ENCODE results near the gene GASK1A. TPM values are rescaled to one million over a fixed set of nuclear protein-coding genes. Genes with fewer than 3 reads are reported as not detected.

Gene GASK1A
- total RNA-seq, 1 donor from 2014 or later = 0.09 TPM

DNA sequence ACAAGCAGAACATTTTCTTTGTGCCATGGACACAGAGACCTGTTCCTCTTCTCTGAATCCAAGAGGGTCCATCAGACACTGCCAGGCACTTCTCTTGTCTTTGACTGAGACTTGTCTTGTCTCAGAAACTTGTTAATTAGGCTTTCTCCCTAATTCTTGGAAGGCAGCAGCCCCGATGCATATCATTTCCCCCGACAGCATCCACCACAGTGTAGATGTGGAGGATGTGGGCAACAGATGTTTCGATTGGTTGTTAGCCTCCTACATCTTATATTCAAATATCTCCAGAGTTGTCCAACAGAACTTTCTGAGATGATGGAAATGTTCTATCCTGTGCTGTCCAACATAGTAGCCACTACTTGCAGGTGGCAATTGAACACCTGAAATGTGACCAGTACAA, 15.5 kb downstream of the GASK1A start:
- H3K36me3 ChIP-seq (ENCODE audit: insufficient read depth, low read length) = no peaks in the 10 kb centered on the region
- no peaks in the 10 kb centered on the region for H3K36me3 Mint-ChIP-seq (ENCODE audit: low read depth, unreplicated experiment)
- H3K9ac ChIP-seq (ENCODE audit: low read length) = no peak overlapping the region
- peaks cover 8% of the 10 kb centered on the region for H3K4me1 Mint-ChIP-seq (ENCODE audit: low read depth, unreplicated experiment)
- no peaks in the 10 kb centered on the region for H4K20me1 ChIP-seq (ENCODE audit: insufficient read depth, low read length)
- peaks cover 4% of the 10 kb centered on the region for H3K27me3 Mint-ChIP-seq (ENCODE audit: low read depth, unreplicated experiment)
- no peak overlapping the region for H3K4me3 ChIP-seq (ENCODE audit: insufficient read depth, low read depth, low read length)
- TF ChIP-seq EZH2 (IDR thresholded peaks at IDR 0.05; ENCODE audit: insufficient read depth, low read length) = no peak
- TF ChIP-seq, protein P1, sequence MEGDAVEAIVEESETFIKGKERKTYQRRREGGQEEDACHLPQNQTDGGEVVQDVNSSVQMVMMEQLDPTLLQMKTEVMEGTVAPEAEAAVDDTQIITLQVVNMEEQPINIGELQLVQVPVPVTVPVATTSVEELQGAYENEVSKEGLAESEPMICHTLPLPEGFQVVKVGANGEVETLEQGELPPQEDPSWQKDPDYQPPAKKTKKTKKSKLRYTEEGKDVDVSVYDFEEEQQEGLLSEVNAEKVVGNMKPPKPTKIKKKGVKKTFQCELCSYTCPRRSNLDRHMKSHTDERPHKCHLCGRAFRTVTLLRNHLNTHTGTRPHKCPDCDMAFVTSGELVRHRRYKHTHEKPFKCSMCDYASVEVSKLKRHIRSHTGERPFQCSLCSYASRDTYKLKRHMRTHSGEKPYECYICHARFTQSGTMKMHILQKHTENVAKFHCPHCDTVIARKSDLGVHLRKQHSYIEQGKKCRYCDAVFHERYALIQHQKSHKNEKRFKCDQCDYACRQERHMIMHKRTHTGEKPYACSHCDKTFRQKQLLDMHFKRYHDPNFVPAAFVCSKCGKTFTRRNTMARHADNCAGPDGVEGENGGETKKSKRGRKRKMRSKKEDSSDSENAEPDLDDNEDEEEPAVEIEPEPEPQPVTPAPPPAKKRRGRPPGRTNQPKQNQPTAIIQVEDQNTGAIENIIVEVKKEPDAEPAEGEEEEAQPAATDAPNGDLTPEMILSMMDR (IDR thresholded peaks at IDR 0.05; ENCODE audit: insufficient read depth, low read depth, low read length) = no peak
- H3K27ac ChIP-seq (ENCODE audit: low read depth, low read length) = no peak overlapping the region
- H3K27me3 ChIP-seq (ENCODE audit: insufficient read depth, low read length) = peaks cover 2% of the 10 kb centered on the region
- no peak overlapping the region for H3K27ac Mint-ChIP-seq (ENCODE audit: unreplicated experiment)
- no peaks in the 10 kb centered on the region for H3K79me2 ChIP-seq (ENCODE audit: insufficient read depth, low read length)
- FAIRE-seq (no peak), DNase-seq (ENCODE audit: low read depth) (no peak)
- H3K4me1 ChIP-seq (ENCODE audit: insufficient read depth, low read length) = no peaks in the 10 kb centered on the region
- H3K9me3 ChIP-seq (ENCODE audit: insufficient read depth, low read depth, low read length) = no peaks in the 10 kb centered on the region
- no peaks in the 10 kb centered on the region for H3K9me3 Mint-ChIP-seq (ENCODE audit: unreplicated experiment)
- no peak overlapping the region for H3K4me2 ChIP-seq (ENCODE audit: low read length)
- H3K4me3 Mint-ChIP-seq (ENCODE audit: unreplicated experiment) = no peak overlapping the region
- H2AFZ ChIP-seq (ENCODE audit: low read depth, low read length) = no peak overlapping the region

DNA sequence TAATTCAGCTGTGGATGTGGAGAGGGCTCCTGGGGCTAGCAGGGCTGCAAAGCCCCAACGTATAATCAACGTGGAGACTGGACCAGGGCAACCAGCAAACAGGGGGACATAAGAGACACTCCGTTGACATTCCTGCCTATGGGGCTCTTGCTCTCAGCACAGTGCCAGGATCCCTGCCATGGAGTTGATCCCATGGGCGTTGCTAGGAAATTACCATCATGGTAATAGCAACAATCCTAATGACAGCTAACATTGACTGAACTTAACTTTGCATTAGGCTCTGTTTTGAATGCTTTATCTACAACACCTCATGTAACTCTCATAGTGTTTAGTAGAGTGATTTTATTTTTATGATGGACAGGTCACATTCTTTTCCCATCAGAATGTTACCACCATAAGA, 16.9 kb downstream of the GASK1A start:
- H3K27me3 ChIP-seq (ENCODE audit: insufficient read depth, low read length) = peaks cover 2% of the 10 kb centered on the region
- H3K4me2 ChIP-seq (ENCODE audit: low read length) = no peak overlapping the region
- no peak for TF ChIP-seq EZH2 (IDR thresholded peaks at IDR 0.05; ENCODE audit: insufficient read depth, low read length)
- TF ChIP-seq, protein P1 (IDR thresholded peaks at IDR 0.05; ENCODE audit: insufficient read depth, low read depth, low read length) = no peak
- H3K9ac ChIP-seq (ENCODE audit: low read length) = no peak overlapping the region
- no peaks in the 10 kb centered on the region for H4K20me1 ChIP-seq (ENCODE audit: insufficient read depth, low read length)
- Mint-ChIP-seq H3K27ac (ENCODE audit: unreplicated experiment) (no peak overlapping the region), H3K4me3 (ENCODE audit: unreplicated experiment) (no peak overlapping the region), H3K4me1 (ENCODE audit: low read depth, unreplicated experiment) (peaks cover 8% of the 10 kb centered on the region), H3K36me3 (ENCODE audit: low read depth, unreplicated experiment) (no peaks in the 10 kb centered on the region), H3K27me3 (ENCODE audit: low read depth, unreplicated experiment) (peaks cover 8% of the 10 kb centered on the region), H3K9me3 (ENCODE audit: unreplicated experiment) (no peaks in the 10 kb centered on the region)
- H3K27ac ChIP-seq (ENCODE audit: low read depth, low read length) = no peak overlapping the region
- H2AFZ ChIP-seq (ENCODE audit: low read depth, low read length) = no peak overlapping the region
- H3K79me2 ChIP-seq (ENCODE audit: insufficient read depth, low read length) = no peaks in the 10 kb centered on the region
- DNase-seq (ENCODE audit: low read depth) (no peak), FAIRE-seq (no peak)
- no peak overlapping the region for H3K4me3 ChIP-seq (ENCODE audit: insufficient read depth, low read depth, low read length)
- H3K9me3 ChIP-seq (ENCODE audit: insufficient read depth, low read depth, low read length) = no peaks in the 10 kb centered on the region
- no peaks in the 10 kb centered on the region for H3K36me3 ChIP-seq (ENCODE audit: insufficient read depth, low read length)
- no peaks in the 10 kb centered on the region for H3K4me1 ChIP-seq (ENCODE audit: insufficient read depth, low read length)

DNA sequence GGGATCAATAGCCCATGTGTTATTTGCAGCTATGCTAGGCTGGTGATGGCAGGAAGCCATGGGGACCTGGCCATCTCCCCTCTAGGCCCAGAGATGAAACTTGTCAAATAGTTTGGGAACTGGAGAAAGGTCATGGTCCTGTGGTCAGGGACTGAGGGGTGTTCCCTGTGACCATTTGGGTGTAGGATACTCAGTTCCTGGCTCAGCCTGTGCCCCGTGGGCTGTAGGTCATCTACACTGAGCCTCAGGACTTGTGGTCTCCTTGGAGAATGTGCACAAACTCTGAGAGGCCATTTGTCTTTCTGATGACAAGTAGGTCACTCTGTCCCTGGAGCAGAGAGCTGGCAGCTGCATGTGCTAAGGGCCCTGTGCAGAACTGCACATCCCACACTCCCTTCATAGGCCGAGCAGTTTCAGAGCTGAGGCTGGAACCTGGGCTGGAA, 17.5 kb downstream of the GASK1A start:
- no peak overlapping the region for H3K27ac Mint-ChIP-seq (ENCODE audit: unreplicated experiment)
- no peak for DNase-seq (ENCODE audit: low read depth)

More for the DNA sequence above, 17.5 kb downstream of the GASK1A start:
- TF ChIP-seq, protein P1 (IDR thresholded peaks at IDR 0.05; ENCODE audit: insufficient read depth, low read depth, low read length) = no peak
- TF ChIP-seq EZH2 (IDR thresholded peaks at IDR 0.05; ENCODE audit: insufficient read depth, low read length) = no peak
- Histone ChIP-seq H3K36me3 (ENCODE audit: insufficient read depth, low read length) (no peaks in the 10 kb centered on the region), H3K4me2 (ENCODE audit: low read length) (no peak overlapping the region), H3K9me3 (ENCODE audit: insufficient read depth, low read depth, low read length) (no peaks in the 10 kb centered on the region), H3K79me2 (ENCODE audit: insufficient read depth, low read length) (no peaks in the 10 kb centered on the region), H2AFZ (ENCODE audit: low read depth, low read length) (no peak overlapping the region), H4K20me1 (ENCODE audit: insufficient read depth, low read length) (no peaks in the 10 kb centered on the region), H3K27me3 (ENCODE audit: insufficient read depth, low read length) (peaks cover 2% of the 10 kb centered on the region), H3K9ac (ENCODE audit: low read length) (no peak overlapping the region), H3K4me1 (ENCODE audit: insufficient read depth, low read length) (no peaks in the 10 kb centered on the region), H3K27ac (ENCODE audit: low read depth, low read length) (no peak overlapping the region), H3K4me3 (ENCODE audit: insufficient read depth, low read depth, low read length) (no peak overlapping the region)
- H3K4me1 Mint-ChIP-seq (ENCODE audit: low read depth, unreplicated experiment) = peaks cover 3% of the 10 kb centered on the region
- H3K9me3 Mint-ChIP-seq (ENCODE audit: unreplicated experiment) = no peaks in the 10 kb centered on the region
- H3K36me3 Mint-ChIP-seq (ENCODE audit: low read depth, unreplicated experiment) = no peaks in the 10 kb centered on the region
- peaks cover 5% of the 10 kb centered on the region for H3K27me3 Mint-ChIP-seq (ENCODE audit: low read depth, unreplicated experiment)
- H3K4me3 Mint-ChIP-seq (ENCODE audit: unreplicated experiment) = no peak overlapping the region
- no peak for FAIRE-seq

Measured in astrocyte (in vitro differentiated cells and primary cell).